OCI-LY7 (cell line): ENCODE results near the gene PTEN.

ENCODE experiments used
- CTCF ChIP-seq: fragments of 200-600 bp; sonication (generic); conservative IDR thresholded peaks from 2 replicates; pipeline ENCODE4 v1.5.1; 2014; ENCODE audit warnings: mild to moderate bottlenecking, antibody characterized with exemption, low read length, moderate library complexity, mixed read lengths
- EZH2phosphoT487 ChIP-seq: fragments of 200-600 bp; sonication (generic); IDR thresholded peaks from 2 replicates; pipeline ENCODE4 v1.6.1; 2018; ENCODE audit warnings: low read depth, borderline replicate concordance, mild to moderate bottlenecking, mixed run types, antibody characterized with exemption, low read length, moderate library complexity, mixed read lengths

DNA sequence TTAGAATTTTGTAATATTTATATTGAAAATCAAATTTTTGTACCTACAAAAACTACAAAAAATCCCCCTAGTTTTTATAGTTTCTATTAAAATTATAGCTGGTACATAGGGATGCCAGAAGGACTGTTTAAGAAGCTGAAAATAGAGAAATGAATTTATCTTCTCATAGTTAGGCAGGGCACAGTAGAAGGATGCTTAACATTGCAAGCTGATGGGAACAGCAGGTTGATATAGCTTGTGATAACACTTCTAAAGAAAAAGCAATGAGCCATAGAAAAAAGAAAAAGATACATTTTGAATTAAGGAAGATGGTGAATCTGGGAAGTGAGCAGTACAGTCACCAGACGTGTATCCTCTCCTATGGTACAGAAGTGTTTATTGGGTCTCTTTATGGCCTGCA lies 32.0 kb downstream of the PTEN start:
- TF ChIP-seq CTCF (no peak), EZH2phosphoT487 (no peak)
